WTC11 (cell line): ENCODE measurements around the gene STK33. TPM values are rescaled to one million over a fixed set of nuclear protein-coding genes. Genes with fewer than 3 reads are reported as not detected.

Experiments
- ATAC-seq: fragments of 200-7000 bp; cut with Tn5 transposase; 2 replicates; pipeline ENCODE4 v1.10.0; 2021; ENCODE audit warnings: mild to moderate bottlenecking, moderate library complexity
- CTCF ChIA-PET: fragments of 300-600 bp; sonication (Branson Sonifier 250); formaldehyde crosslinking; loops from one replicate; lab custom pipeline; 2021; ENCODE audit warnings: antibody characterized with exemption; lab: Charles Lee
- POLR2A ChIA-PET: fragments of 350-600 bp; sonication (Branson Sonifier 250); formaldehyde crosslinking; loops from one replicate; lab custom pipeline; 2021; ENCODE audit warnings: antibody characterized with exemption; lab: Charles Lee
- DNase-seq: peaks from one replicate; pipeline ENCODE4 v3.0.0; 2021; ENCODE audit warnings: low spot score
- H3K27ac Mint-ChIP-seq: 2 replicates; pipeline ENCODE4 v1.8.0; 2021; ENCODE audit warnings: mixed read lengths
- H3K27me3 Mint-ChIP-seq: 2 replicates; pipeline ENCODE4 v1.8.0; 2021; ENCODE audit warnings: low read depth, mild to moderate bottlenecking, moderate library complexity, mixed read lengths
- H3K36me3 Mint-ChIP-seq: 2 replicates; pipeline ENCODE4 v1.8.0; 2021; ENCODE audit warnings: mixed read lengths
- H3K4me1 Mint-ChIP-seq: 2 replicates; pipeline ENCODE4 v1.8.0; 2022; ENCODE audit warnings: mixed read lengths
- H3K4me3 Mint-ChIP-seq: 2 replicates; pipeline ENCODE4 v1.8.0; 2021; ENCODE audit warnings: mild to moderate bottlenecking, moderate library complexity, mixed read lengths
- H3K9me3 Mint-ChIP-seq: 2 replicates; pipeline ENCODE4 v1.8.0; 2021; ENCODE audit warnings: mixed read lengths
- ATF1 ChIP-seq: sonication (generic); formaldehyde crosslinking; IDR thresholded peaks from 2 replicates; pipeline ENCODE4 v1.8.1; 2023; ENCODE audit warnings: mild to moderate bottlenecking, moderate library complexity, missing genetic modification reagents
- IRF2 ChIP-seq: sonication (generic); formaldehyde crosslinking; IDR thresholded peaks from 2 replicates; pipeline ENCODE4 v1.8.0; 2022; ENCODE audit warnings: low read depth, missing genetic modification reagents, borderline replicate concordance
- MXD4 ChIP-seq: fragments of 250-450 bp; sonication (Bioruptor Pico); IDR thresholded peaks from 2 replicates; pipeline ENCODE4 v1.8.0; 2021; ENCODE audit warnings: mild to moderate bottlenecking, moderate library complexity, borderline replicate concordance
- NR2C2 ChIP-seq: sonication (generic); formaldehyde crosslinking; IDR thresholded peaks from 2 replicates; pipeline ENCODE4 v1.8.0; 2022; ENCODE audit warnings: mild to moderate bottlenecking, missing genetic modification reagents
- OVOL2 ChIP-seq: fragments of 250-450 bp; sonication (Bioruptor Pico); IDR thresholded peaks from 2 replicates; pipeline ENCODE4 v1.9.0; 2021; ENCODE audit warnings: mild to moderate bottlenecking, borderline replicate concordance
- RORB ChIP-seq: fragments of 250-450 bp; sonication (Bioruptor Pico); IDR thresholded peaks from 2 replicates; pipeline ENCODE4 v1.9.0; 2021; ENCODE audit warnings: mild to moderate bottlenecking
- ZNF219 ChIP-seq: sonication (generic); formaldehyde crosslinking; IDR thresholded peaks from 2 replicates; pipeline ENCODE4 v1.8.0; 2023; ENCODE audit warnings: missing genetic modification reagents, mild to moderate bottlenecking, borderline replicate concordance
- ZNF396 ChIP-seq: fragments of 250-450 bp; sonication (Bioruptor Pico); IDR thresholded peaks from 2 replicates; pipeline ENCODE4 v1.8.0; 2021; ENCODE audit warnings: mild to moderate bottlenecking, moderate library complexity, borderline replicate concordance
- total RNA-seq: library from RNA; stranded (reverse); gene quantifications from 3 replicates; pipeline ENCODE4 v1.2.3, GENCODE V29; 2021
- TF ChIP-seq, protein P1 (sequence below): sonication (generic); formaldehyde crosslinking; IDR thresholded peaks from 2 replicates; pipeline ENCODE4 v1.8.0; 2023; ENCODE audit warnings: missing genetic modification reagents, mild to moderate bottlenecking, borderline replicate concordance
- TF ChIP-seq, protein P2 (sequence below): sonication (generic); formaldehyde crosslinking; IDR thresholded peaks from 2 replicates; pipeline ENCODE4 v1.8.0; 2022; ENCODE audit warnings: mild to moderate bottlenecking, missing genetic modification reagents
- TF ChIP-seq, protein P3 (sequence below): sonication (generic); formaldehyde crosslinking; IDR thresholded peaks from 2 replicates; pipeline ENCODE4 v1.8.1; 2023; ENCODE audit warnings: mild to moderate bottlenecking, missing genetic modification reagents, borderline replicate concordance
- TF ChIP-seq, protein P4 (sequence below): sonication (generic); formaldehyde crosslinking; IDR thresholded peaks from 2 replicates; pipeline ENCODE4 v1.8.1; 2022; ENCODE audit warnings: mild to moderate bottlenecking, missing genetic modification reagents, moderate library complexity, borderline replicate concordance
- TF ChIP-seq, protein P5 (sequence below): fragments of 250-450 bp; sonication (Bioruptor Pico); conservative IDR thresholded peaks from 2 replicates; pipeline ENCODE4 v1.9.0; 2021; ENCODE audit warnings: mild to moderate bottlenecking
- TF ChIP-seq, protein P6 (sequence below): fragments of 250-450 bp; sonication (Bioruptor Pico); IDR thresholded peaks from 2 replicates; pipeline ENCODE4 v1.9.0; 2021; ENCODE audit warnings: moderate library complexity, mild to moderate bottlenecking, inconsistent platforms, borderline replicate concordance

STK33 gene
- total RNA-seq, 1 experiment from 2014 or later = 13.3 TPM

DNA sequence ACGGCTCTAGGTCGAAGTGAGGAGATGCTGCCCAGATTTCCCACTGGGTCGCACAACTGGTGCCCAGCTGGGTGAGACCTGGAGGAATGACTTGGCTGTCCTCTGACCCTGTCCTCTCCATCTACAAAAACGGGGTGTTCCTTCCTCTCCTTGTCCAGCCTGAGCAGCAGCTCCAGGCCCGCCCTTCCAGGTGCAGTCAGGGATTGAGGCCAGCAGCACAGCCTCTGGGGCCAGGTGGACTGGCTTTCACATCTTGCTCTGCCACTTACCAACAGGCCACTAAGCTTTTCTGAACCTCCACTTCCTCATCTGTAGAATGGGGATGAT is 238.6 kb downstream of the STK33 start:
- DNase-seq (no peak), ATAC-seq (no peak)
- Mint-ChIP-seq H3K4me1 (peaks cover 15% of the 10 kb centered on the region), H3K9me3 (no peaks in the 10 kb centered on the region), H3K4me3 (no peak overlapping the region), H3K36me3 (no peaks in the 10 kb centered on the region), H3K27ac (no peak overlapping the region), H3K27me3 (no peaks in the 10 kb centered on the region)
- ChIA-PET CTCF (interaction anchor here (1.0 to 2.4 kb wide), 6 partner anchors 10 to 782 kb away, joined by 3 to 10 read pairs (median 5); partner anchors contain the start of gene LMO1), POLR2A (no interaction called here)
- TF ChIP-seq, protein P1, sequence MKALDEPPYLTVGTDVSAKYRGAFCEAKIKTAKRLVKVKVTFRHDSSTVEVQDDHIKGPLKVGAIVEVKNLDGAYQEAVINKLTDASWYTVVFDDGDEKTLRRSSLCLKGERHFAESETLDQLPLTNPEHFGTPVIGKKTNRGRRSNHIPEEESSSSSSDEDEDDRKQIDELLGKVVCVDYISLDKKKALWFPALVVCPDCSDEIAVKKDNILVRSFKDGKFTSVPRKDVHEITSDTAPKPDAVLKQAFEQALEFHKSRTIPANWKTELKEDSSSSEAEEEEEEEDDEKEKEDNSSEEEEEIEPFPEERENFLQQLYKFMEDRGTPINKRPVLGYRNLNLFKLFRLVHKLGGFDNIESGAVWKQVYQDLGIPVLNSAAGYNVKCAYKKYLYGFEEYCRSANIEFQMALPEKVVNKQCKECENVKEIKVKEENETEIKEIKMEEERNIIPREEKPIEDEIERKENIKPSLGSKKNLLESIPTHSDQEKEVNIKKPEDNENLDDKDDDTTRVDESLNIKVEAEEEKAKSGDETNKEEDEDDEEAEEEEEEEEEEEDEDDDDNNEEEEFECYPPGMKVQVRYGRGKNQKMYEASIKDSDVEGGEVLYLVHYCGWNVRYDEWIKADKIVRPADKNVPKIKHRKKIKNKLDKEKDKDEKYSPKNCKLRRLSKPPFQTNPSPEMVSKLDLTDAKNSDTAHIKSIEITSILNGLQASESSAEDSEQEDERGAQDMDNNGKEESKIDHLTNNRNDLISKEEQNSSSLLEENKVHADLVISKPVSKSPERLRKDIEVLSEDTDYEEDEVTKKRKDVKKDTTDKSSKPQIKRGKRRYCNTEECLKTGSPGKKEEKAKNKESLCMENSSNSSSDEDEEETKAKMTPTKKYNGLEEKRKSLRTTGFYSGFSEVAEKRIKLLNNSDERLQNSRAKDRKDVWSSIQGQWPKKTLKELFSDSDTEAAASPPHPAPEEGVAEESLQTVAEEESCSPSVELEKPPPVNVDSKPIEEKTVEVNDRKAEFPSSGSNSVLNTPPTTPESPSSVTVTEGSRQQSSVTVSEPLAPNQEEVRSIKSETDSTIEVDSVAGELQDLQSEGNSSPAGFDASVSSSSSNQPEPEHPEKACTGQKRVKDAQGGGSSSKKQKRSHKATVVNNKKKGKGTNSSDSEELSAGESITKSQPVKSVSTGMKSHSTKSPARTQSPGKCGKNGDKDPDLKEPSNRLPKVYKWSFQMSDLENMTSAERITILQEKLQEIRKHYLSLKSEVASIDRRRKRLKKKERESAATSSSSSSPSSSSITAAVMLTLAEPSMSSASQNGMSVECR (CRISPR knock-in tag) = no peak
- TF ChIP-seq OVOL2 (CRISPR knock-in tag) = no peak
- TF ChIP-seq RORB (CRISPR knock-in tag) = no peak
- no peak for TF ChIP-seq ATF1
- no peak for TF ChIP-seq NR2C2 (CRISPR knock-in tag)
- TF ChIP-seq ZNF219 = no peak
- TF ChIP-seq, protein P2, sequence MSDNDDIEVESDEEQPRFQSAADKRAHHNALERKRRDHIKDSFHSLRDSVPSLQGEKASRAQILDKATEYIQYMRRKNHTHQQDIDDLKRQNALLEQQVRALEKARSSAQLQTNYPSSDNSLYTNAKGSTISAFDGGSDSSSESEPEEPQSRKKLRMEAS (CRISPR knock-in tag) = no peak
- TF ChIP-seq, protein P3, sequence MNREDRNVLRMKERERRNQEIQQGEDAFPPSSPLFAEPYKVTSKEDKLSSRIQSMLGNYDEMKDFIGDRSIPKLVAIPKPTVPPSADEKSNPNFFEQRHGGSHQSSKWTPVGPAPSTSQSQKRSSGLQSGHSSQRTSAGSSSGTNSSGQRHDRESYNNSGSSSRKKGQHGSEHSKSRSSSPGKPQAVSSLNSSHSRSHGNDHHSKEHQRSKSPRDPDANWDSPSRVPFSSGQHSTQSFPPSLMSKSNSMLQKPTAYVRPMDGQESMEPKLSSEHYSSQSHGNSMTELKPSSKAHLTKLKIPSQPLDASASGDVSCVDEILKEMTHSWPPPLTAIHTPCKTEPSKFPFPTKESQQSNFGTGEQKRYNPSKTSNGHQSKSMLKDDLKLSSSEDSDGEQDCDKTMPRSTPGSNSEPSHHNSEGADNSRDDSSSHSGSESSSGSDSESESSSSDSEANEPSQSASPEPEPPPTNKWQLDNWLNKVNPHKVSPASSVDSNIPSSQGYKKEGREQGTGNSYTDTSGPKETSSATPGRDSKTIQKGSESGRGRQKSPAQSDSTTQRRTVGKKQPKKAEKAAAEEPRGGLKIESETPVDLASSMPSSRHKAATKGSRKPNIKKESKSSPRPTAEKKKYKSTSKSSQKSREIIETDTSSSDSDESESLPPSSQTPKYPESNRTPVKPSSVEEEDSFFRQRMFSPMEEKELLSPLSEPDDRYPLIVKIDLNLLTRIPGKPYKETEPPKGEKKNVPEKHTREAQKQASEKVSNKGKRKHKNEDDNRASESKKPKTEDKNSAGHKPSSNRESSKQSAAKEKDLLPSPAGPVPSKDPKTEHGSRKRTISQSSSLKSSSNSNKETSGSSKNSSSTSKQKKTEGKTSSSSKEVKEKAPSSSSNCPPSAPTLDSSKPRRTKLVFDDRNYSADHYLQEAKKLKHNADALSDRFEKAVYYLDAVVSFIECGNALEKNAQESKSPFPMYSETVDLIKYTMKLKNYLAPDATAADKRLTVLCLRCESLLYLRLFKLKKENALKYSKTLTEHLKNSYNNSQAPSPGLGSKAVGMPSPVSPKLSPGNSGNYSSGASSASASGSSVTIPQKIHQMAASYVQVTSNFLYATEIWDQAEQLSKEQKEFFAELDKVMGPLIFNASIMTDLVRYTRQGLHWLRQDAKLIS (CRISPR knock-in tag) = no peak
- no peak for TF ChIP-seq ZNF396 (CRISPR knock-in tag)
- TF ChIP-seq IRF2 (CRISPR knock-in tag) = no peak
- TF ChIP-seq, protein P4, sequence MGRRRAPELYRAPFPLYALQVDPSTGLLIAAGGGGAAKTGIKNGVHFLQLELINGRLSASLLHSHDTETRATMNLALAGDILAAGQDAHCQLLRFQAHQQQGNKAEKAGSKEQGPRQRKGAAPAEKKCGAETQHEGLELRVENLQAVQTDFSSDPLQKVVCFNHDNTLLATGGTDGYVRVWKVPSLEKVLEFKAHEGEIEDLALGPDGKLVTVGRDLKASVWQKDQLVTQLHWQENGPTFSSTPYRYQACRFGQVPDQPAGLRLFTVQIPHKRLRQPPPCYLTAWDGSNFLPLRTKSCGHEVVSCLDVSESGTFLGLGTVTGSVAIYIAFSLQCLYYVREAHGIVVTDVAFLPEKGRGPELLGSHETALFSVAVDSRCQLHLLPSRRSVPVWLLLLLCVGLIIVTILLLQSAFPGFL (CRISPR knock-in tag) = no peak
- TF ChIP-seq, protein P5, sequence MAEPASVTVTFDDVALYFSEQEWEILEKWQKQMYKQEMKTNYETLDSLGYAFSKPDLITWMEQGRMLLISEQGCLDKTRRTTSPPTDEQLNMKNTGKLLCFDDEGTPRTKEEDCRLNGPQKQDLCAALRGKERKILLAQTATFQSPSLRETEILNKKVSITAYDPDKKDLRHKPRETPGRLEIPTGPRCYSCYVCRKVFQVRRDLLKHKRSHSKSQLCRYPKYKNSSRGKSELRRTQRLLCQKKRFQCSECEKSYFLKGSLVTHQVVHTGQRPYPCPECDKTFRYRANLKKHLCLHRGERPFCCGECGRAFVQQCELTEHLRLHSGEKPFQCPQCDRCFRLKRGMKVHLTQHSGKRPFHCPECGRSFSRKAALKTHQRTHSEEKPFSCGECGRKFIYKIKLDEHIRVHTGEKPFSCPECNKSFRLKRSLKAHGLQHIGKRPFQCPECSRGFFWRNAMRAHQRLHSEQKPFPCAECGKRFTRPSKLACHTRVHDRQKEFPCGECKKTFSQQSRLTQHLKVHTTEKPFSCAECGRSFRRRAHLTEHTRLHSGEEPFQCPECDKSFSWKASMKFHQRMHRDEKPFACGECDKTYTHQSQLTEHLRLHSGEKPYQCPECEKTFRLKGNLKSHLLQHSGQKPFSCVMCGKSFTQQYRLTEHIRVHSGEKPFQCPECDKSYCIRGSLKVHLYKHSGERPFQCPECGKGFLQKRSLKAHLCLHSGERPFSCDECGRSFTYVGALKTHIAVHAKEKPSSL (CRISPR knock-in tag) = no peak
- TF ChIP-seq, protein P6, sequence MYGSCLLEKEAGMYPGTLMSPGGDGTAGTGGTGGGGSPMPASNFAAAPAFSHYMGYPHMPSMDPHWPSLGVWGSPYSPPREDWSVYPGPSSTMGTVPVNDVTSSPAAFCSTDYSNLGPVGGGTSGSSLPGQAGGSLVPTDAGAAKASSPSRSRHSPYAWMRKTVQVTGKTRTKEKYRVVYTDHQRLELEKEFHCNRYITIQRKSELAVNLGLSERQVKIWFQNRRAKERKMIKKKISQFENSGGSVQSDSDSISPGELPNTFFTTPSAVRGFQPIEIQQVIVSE (CRISPR knock-in tag) = no peak
- TF ChIP-seq MXD4 (CRISPR knock-in tag) = no peak
